Posterior cingulate gyrus (tissue), 11 donors: Measurements from ENCODE around the gene FGF8.

Experiments used
- DNase-seq, 10 donors: peaks; one replicate each; pipeline versions ENCODE4 v3.0.0 to v3.0.0-alpha.2; 2020 to 2021; ENCODE audit warnings: mixed read lengths in 3 of 10
- intact Hi-C: fragments of 100-400 bp; cut with DNase I; formaldehyde crosslinking; loops from one replicate; pipeline ENCODE4 v1.15.1; 2023

FGF8 gene

DNA sequence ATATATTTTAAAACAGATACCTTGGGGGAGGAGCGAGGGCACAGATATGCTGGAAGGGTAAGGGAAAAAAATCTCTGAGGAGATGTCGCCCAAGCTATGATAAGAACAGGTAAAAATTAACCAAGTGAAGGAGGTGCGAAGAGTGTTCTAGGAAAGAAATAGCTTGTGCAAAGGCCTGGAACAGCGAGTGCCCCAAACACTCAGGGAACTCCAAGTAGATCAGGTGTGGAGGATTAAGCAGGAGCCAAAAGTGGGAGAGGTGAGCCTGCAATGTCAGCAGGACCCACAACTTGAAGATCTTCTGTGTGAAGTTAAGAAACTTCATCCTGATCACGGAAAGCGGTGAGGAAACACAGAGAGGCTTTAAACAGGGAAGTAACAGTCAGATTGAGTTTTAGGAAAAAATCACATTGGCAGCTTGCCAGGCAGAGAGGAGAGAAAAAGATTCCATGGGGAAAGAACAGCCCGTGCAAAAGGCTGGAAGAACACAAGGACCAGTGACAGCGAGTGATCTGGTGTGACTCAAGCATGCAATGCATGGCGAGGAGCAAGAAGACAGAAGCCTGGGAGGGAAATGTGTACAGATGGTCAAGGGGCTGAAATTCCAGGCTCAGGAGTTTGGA is 30.7 kb downstream of the FGF8 start:
- intact Hi-C loops: no loop called here
- DNase-seq: no peak

GRCh38 chr10:101744267-101744666 is 31.6 kb downstream of the FGF8 start:
- DNase-seq: no peak
- intact Hi-C loops: no loop called here

DNA sequence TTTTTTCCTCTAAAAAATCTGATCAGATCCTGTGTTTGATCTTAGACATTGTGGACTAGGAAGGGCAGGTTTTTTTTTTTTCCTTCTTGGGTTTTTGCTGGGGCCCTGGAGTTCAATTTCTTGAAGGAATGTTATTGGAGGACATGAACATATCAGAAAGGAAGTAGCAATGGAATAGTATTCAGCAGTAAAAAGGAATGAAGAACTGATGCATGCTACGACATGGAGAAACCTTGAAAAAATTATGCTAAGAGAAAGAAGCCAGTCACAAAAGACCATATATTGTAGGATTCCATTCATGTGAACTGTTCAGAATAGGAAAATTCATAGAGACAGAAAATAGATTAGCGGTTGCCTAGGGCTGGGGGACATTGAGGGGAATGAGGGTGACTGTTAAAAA is 34.0 kb downstream of the FGF8 start:
- no peak for DNase-seq
- intact Hi-C loops: no loop called here

GRCh38 chr10:101736666-101737065 is 39.2 kb downstream of the FGF8 start:
- intact Hi-C loops: no loop called here
- DNase-seq: no peak

DNA sequence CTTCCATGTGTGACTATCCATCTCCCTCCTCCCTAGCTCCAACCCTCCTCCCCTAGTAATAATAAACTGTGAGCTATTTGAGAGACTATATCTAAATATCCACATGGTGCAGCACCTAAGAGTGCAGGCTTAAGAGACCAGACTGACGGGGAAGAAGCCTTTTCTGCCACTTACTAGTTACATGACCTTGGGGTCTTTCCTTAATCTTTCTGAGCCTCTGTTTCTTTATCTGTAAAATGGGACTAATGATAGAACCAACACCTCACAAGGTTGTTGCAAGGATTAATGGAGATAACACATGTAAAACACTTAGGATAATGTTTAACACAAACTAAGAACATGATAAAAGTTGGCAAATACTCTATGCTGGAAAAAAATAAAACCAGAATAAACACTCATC is 43.8 kb downstream of the FGF8 start:
- intact Hi-C loops: no loop called here
- DNase-seq: no peak

DNA sequence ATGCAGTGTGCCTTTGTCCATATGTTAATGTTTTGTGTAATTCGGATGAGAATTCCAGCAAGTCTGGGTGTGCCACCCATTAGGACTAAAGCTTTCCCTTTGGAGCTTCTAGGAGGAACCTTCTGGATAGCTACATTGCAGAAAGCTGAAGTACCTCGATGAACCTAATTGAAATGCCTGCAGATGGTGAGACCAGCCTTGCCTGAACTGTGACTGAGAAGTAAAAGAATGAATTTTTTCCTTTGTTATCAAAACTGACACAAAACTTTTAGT is 49.9 kb downstream of the FGF8 start:
- DNase-seq: no peak
- intact Hi-C loops: no loop called here

DNA sequence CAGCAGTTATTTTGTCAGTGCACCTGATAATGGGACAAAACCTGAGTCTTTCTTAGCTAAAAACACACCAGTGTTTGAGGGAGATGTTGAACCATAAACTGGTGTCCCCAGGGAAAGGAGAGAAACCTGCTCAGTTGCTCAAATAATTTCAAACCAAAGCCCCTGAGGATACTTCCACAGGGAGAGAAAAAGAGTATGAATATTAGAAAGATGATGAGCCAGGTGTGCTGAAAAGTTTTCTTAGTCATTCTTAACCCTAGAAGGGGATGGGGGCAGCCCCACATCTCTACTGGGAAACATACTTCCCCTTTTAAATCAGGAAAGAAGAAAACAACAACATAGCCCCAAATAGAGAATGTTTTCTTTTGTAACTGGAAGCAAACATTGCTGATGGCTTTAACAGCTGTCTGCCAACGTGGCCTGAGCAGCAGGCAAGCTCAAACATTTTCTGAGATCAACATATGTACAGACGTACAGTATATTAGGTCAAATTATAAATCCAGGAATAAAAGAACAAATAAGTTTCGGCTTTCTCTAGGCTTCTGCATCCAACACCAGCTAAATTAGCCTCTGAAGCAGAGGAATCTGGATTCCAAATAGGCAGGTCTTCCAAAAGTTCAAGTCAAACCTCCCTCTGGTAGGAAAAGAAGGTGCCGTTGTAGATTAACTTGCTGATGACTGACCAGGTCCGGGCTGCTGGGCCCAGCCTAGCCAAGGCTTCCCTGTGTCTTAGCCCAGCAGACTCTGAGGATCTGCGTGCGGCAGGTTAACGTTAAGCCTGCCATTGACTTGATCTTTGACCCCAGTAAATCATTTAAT is 50.4 kb downstream of the FGF8 start:
- DNase-seq: no peak
- intact Hi-C loops: no loop called here

- DNase-seq: no peak
- intact Hi-C loops: no loop called here
These were observed 51.5 kb downstream of the FGF8 start for GRCh38 chr10:101724446-101724845.

GRCh38 chr10:101723176-101723575 is 52.7 kb downstream of the FGF8 start:
- intact Hi-C loops: no loop called here
- no peak for DNase-seq

DNA sequence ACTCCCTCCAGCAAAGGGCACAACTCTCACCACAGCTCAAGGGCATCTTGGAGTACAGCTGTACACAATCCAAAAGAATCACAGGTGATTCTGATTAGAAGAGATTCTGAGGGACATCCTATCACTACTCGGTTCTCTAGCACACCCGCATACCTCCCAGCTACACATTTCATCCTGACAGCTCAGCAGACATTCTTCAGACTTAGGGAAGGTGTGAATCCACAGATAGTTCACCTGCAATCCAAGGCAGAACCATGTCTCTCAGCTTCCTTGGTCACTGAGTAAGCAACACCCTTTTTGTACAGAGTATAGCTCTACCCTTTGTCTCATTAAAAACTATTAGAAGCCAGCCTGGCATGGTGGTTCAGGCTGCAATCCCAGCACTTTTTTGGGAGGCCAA is 54.1 kb downstream of the FGF8 start:
- intact Hi-C loops: no loop called here
- no peak for DNase-seq

DNA sequence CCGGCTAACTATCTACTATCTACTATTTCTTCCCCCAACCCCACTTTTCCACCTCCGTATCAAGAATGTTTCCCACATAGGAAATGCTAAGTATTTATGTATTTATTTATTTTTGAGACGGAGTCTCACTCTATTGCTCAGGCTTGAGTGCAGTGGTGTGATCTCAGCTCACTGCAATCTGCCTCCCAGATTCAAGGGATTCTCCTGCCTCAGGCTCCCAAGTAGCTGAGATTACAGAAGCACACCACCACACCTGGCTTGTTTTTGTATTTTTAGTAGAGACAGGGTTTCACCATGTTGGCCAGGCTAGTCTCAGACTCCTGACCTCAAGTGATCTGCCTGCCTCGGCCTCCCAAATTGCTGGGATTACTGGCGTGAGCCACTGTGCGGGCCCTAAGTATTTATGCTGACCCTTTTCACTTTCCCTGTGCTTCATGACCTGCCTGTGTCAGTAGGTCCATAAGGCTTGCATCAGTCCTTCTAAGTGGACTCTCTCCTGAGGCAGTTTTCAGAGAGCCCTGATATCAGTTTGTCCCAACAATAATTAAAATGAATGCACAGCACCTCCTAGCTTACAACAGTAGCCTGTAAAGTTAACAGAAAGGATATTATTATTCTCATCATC is 55.2 kb downstream of the FGF8 start:
- no peak for DNase-seq
- intact Hi-C loops: no loop called here
